ENCODE results near the gene GRIN2A. TPM values are rescaled to one million over a fixed set of nuclear protein-coding genes. Genes with fewer than 3 reads are reported as not detected.

Gene GRIN2A
- total RNA-seq, 1 experiment from 2014 or later: 0.14 TPM

GRCh38 chr16:10033556-10033955 is 148.7 kb downstream of the GRIN2A start:
- no peak for DNase-seq (ENCODE audit: low spot score)

GRCh38 chr16:10031955-10032354 is 150.3 kb downstream of the GRIN2A start:
- no peak for DNase-seq (ENCODE audit: low spot score)

DNA sequence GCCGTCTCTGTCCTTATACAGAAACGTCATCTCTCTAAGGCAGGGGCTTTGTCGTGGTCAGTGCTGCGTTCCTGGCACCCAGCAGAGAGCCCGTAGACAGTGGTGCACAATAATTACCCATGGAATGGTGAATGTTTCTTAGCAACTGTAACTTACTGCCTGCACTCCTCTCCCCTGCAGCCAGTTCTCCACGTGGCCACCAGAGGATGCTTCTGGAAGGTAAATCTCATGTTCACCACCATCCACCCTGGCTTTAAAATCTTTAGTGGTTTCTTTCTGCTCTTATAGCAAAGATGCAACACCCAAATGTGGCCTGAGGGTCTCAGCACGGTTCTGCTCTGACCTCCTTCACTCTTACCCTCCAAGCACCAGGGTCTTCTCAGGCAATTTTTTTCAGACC is 150.8 kb downstream of the GRIN2A start:
- DNase-seq (ENCODE audit: low spot score): no peak

GRCh38 chr16:10028644-10029043 is 153.6 kb downstream of the GRIN2A start:
- DNase-seq (ENCODE audit: low spot score): no peak

DNA sequence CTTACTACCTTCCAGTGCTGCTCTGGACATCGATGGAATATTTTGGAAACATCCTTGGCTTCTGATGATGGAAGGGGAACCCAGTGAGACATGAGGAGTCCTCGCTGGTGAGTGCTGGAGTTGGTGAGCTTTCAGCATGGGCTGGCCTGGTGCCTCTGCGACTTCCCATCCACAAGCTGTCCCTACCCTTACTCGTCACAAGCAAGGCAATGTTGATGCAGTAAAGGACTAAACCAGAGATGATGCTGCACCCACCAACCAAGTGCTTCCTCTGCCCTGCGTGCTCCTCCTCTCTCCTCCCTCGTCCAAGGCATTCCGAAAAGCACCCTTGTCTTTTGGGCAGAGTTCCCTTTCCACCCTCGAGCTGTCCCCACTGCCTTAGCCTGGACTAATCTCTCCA is 154.7 kb downstream of the GRIN2A start:
- no peak for DNase-seq (ENCODE audit: low spot score)

DNA sequence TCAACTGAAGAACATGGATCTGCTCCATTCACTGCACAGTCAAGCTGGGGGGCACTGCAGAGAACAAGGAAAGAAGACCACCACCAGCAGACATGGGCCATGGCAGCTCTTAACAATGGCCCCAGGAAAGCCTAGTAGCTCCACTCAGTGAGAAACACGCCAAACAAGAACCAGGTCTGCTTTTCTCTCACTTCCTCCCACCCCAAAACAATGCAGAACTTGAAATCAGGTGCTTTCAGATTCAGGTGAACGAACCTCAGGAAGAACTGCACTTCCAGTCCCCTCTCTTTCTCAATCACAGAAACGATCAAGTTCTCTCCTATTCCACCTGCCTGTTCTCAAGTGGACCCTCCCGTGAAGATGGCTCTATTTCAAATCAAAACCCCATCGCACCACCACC is 155.6 kb downstream of the GRIN2A start:
- no peak for DNase-seq (ENCODE audit: low spot score)

- no peak for DNase-seq (ENCODE audit: low spot score)
Measured at GRCh38 chr16:10022098-10022497, 160.1 kb downstream of the GRIN2A start.

- DNase-seq (ENCODE audit: low spot score): no peak
Measured at GRCh38 chr16:10020866-10021265, 161.4 kb downstream of the GRIN2A start.

GRCh38 chr16:10016752-10017151 is 165.5 kb downstream of the GRIN2A start:
- no peak for DNase-seq (ENCODE audit: low spot score)

GRCh38 chr16:10015397-10015796 is 166.8 kb downstream of the GRIN2A start:
- no peak for DNase-seq (ENCODE audit: low spot score)

DNA sequence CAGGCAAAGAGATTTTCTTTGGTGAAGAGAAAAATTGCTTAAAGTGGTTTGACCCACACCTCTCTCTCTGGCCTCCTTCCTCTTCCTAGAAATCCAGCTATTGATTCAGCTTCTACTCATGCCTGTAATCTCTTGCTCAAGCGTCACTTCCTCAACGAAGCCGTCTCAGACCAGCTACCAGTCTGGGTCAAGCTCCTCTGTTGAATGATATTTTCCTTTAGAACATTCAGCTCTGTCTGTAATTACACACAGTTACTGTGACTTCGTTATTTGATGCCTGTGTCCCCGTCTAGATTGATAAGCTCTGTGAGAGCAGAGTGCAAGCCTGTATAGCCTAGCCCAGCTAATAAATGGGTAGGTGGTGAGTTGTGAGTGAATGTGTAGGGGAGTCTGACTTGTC is 168.5 kb downstream of the GRIN2A start:
- DNase-seq (ENCODE audit: low spot score): no peak

DNA sequence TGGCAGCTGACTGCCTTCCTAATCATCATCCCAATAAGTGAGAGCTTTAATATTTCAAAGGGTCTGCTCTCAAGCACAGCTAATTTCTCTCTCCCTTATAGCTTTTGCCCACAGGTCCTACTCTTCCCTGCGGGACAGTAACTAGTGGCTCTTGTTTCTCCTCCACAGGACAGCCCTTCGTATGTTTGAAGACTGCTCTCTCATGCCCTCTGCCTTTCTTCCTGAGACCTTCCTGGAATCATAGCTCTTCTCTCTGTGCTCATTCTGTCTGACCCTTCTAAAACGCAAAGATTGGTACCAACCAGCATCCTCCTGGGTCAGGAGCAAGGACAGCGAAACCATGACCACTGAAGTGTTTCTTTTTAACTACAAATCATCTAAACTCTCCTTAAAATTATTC is 168.9 kb downstream of the GRIN2A start:
- DNase-seq (ENCODE audit: low spot score): no peak

DNA sequence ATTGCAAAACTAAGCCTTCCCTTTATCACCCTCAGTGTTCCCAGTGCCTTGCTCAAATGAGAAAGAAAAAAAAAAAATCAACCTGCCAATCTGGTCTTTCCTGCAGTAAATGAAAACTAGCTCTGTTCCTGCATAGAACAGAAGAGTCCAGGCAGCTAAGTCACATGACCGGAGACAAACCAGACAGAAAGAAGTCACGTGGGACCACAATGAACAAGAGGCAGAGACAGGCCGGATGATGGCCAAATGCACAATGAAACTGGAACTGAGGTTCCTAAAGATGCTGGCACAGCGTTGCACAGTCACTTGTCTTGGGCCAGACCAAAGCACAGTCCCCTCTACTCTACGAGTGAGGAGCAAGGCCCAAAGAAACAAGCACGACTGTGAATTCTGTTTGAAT is 172.5 kb downstream of the GRIN2A start:
- DNase-seq (ENCODE audit: low spot score): no peak

GRCh38 chr16:10003486-10003885 is 178.7 kb downstream of the GRIN2A start:
- DNase-seq (ENCODE audit: low spot score): no peak

- DNase-seq (ENCODE audit: low spot score): no peak
Measured at GRCh38 chr16:10001258-10001775, 180.9 kb downstream of the GRIN2A start.

- DNase-seq (ENCODE audit: low spot score): no peak
Measured at GRCh38 chr16:9996221-9996620, 186.0 kb downstream of the GRIN2A start.

DNA sequence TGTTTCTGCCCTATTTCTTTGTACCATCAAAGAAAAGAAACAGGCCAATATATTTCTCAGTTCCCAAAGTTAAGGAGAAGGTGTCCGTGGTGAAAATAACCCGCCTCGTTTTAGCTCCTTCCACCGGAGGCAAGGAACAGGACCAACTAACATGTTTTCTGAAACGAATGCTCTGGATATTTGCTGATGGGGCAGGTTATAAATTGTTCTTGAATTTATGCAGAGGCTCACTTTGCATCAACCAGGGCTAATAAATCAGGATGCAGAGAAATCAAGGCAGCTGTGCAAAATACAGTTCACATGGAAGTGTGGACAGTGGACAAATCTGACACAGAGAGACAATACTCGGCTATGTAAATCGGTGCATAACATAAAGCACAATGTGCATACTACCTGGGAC is 189.8 kb downstream of the GRIN2A start:
- no peak for DNase-seq (ENCODE audit: low spot score)

- no peak for DNase-seq (ENCODE audit: low spot score)
Measured at GRCh38 chr16:9980981-9981380, 201.2 kb downstream of the GRIN2A start.

DNA sequence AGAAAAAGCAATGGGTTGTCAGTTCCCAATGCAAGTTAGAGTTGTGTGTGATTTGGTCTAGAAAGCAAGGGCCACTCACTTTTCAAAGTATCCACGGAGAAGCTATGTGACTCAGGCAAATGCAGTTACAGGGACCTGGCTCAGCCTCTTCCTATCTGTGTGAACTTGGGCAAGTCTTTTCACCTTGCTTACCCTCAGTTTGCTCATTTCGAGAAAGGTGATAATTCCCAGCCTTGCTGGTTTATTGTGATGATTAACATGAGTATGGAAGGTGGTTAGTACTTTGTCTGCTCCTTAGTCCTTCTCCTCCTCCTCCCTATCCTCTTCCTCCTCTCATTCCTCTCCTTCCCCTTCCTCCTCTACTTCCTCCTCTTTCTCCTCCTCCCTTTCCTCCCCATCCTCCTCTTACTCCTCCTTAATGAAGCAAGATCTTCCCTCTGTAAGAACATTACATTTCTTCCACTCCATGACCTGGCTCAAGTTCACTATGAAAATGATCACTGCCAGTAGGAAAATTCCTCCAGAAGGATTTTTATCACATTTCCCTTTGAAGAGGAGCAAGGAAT is 204.0 kb downstream of the GRIN2A start:
- DNase-seq (ENCODE audit: low spot score): no peak

- no peak for DNase-seq (ENCODE audit: low spot score)
Measured at GRCh38 chr16:9977333-9977897, 204.8 kb downstream of the GRIN2A start.

- no peak for DNase-seq (ENCODE audit: low spot score)
Measured at GRCh38 chr16:9976601-9977000, 205.6 kb downstream of the GRIN2A start.

- no peak for DNase-seq (ENCODE audit: low spot score)
Measured at GRCh38 chr16:9971907-9972306, 210.3 kb downstream of the GRIN2A start.

DNA sequence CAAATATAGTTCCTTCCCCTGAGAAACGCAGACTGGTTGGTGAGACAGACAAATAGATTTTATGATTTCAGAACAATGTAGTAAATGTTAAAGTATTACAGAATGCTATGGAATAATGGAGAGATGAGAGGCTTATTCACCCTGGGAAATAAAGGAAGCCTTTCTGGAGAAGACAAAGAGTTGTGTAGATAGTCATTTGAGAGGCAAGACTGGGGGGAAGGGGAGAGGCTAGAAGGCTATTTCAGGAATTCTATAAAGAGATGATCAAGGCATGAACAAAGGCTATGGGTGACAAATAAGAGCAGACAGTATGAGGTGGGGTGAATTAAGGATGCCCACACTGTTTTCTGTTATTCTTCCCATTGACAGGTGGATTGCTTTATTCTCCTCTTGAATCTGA is 211.4 kb downstream of the GRIN2A start:
- DNase-seq (ENCODE audit: low spot score): no peak

DNA sequence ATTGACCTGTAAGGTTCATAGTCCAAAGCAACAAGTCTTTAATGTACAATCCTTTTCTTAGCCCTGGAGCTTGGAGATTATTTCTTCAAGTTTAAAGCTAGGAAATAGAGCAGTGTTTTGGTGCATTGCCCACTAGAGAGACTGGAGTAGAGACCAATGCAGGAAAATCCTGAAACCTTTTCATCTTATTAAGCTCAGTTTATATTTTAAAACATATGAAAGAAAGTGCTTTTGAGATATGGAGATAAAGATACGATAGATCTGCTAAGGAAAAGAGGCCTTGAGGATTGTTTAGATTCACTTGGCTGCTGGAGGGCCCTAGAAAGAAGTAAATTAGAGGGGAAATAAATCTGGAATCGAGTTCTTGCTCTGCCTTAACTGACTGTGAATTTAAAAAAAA is 212.0 kb downstream of the GRIN2A start:
- DNase-seq (ENCODE audit: low spot score): no peak
